H1 (cell line): ENCODE measurements around the gene SERHL2. TPM values are rescaled to one million over a fixed set of nuclear protein-coding genes. Genes with fewer than 3 reads are reported as not detected.

ENCODE experiments used
- CTCF ChIA-PET: fragments of 300-600 bp; sonication (Branson Sonifier 250); formaldehyde crosslinking; loops from one replicate; lab custom pipeline; 2021; ENCODE audit not compliant: partially characterized antibody; lab: Charles Lee
- POLR2A ChIA-PET: fragments of 300-600 bp; sonication (Branson Sonifier 250); formaldehyde crosslinking; loops from one replicate; lab custom pipeline; 2021; ENCODE audit warnings: inconsistent platforms; ENCODE audit not compliant: partially characterized antibody; lab: Charles Lee
- DNase-seq, 2 experiments: peaks; one replicate each; pipeline versions ENCODE4 v3.0.0 to v3.0.0-alpha.2; 2010 to 2022; ENCODE audit warnings: low spot score in 2 of 2, low read depth in 1 of 2, mixed read lengths in 1 of 2
- FAIRE-seq: peaks from 2 replicates; lab custom pipeline; 2011; peaks lifted over from hg19 to GRCh38; lab: Jason Lieb, UNC
- H2AFZ ChIP-seq: 2 replicates; pipeline ENCODE4 v1.8.1; 2012; ENCODE audit warnings: low read length, inconsistent platforms
- H2AK5ac ChIP-seq: 2 replicates; pipeline ENCODE4 v1.6.1; 2013; ENCODE audit warnings: low read depth, low read length
- H2BK120ac ChIP-seq: replicated peaks from 2 replicates; pipeline ENCODE3; 2013; ENCODE audit warnings: low read depth, low read length, inconsistent platforms
- H2BK12ac ChIP-seq: 2 replicates; pipeline ENCODE4 v1.6.1; 2013; ENCODE audit warnings: low read depth, low read length
- H2BK15ac ChIP-seq: 2 replicates; pipeline ENCODE4 v1.6.1; 2013; ENCODE audit warnings: low read length
- H2BK20ac ChIP-seq: 2 replicates; pipeline ENCODE4 v1.6.1; 2013; ENCODE audit warnings: low read length
- H2BK5ac ChIP-seq: 2 replicates; pipeline ENCODE4 v1.6.1; 2013; ENCODE audit warnings: low read depth, low read length
- H3K14ac ChIP-seq: 2 replicates; pipeline ENCODE4 v1.6.1; 2013; ENCODE audit warnings: inconsistent platforms; ENCODE audit not compliant: insufficient read length
- H3K18ac ChIP-seq: 2 replicates; pipeline ENCODE4 v1.6.1; 2013; ENCODE audit warnings: low read length; ENCODE audit errors: extremely low read depth
- H3K23ac ChIP-seq: 2 replicates; pipeline ENCODE4 v1.6.1; 2013; ENCODE audit warnings: inconsistent platforms; ENCODE audit not compliant: insufficient read length
- H3K23me2 ChIP-seq: 2 replicates; pipeline ENCODE4 v1.6.1; 2013; ENCODE audit warnings: low read depth, low read length
- H3K27ac ChIP-seq: 2 replicates; pipeline ENCODE4 v1.6.1; 2011; ENCODE audit warnings: low read depth, low read length, inconsistent platforms
- H3K27me3 ChIP-seq, 4 experiments: replicated peaks in 1 of 4; 1 replicate in 1 of 4; 2 replicates in 3 of 4; pipeline versions ENCODE4 v1.6.1 to v1.8.1; 2011 to 2013; ENCODE audit warnings: low read length in 3 of 4, mild to moderate bottlenecking in 3 of 4, inconsistent platforms in 2 of 4, mixed read lengths in 2 of 4, moderate library complexity in 1 of 4; ENCODE audit not compliant: control insufficient read depth in 3 of 4, insufficient read depth in 3 of 4; ENCODE audit errors: extremely low read depth in 1 of 4
- H3K36me3 ChIP-seq, 4 experiments: 2 replicates each; pipeline versions ENCODE4 v1.6.1 to v1.8.1; 2011 to 2013; ENCODE audit warnings: mild to moderate bottlenecking in 4 of 4, low read length in 3 of 4, moderate library complexity in 2 of 4, control low read depth in 1 of 4, inconsistent platforms in 1 of 4; ENCODE audit not compliant: insufficient read depth in 4 of 4, control insufficient read depth in 2 of 4
- H3K4ac ChIP-seq: replicated peaks from 2 replicates; pipeline ENCODE3; 2013; ENCODE audit warnings: low read length, low read depth, mixed read lengths, inconsistent platforms; ENCODE audit not compliant: insufficient read length
- H3K4me1 ChIP-seq, 4 experiments: replicated peaks in 1 of 4; 1 replicate in 1 of 4; 2 replicates in 3 of 4; pipeline versions ENCODE4 v1.6.1 to v1.8.1; 2011 to 2013; ENCODE audit warnings: low read length in 3 of 4, inconsistent platforms in 2 of 4, mixed read lengths in 1 of 4; ENCODE audit not compliant: insufficient read depth in 4 of 4, control insufficient read depth in 3 of 4
- H3K4me2 ChIP-seq, 2 experiments: 2 replicates each; pipeline versions ENCODE4 v1.6.1 to v1.8.1; 2011 to 2013; ENCODE audit warnings: low read depth in 2 of 2, low read length in 2 of 2, control low read depth in 1 of 2, inconsistent platforms in 1 of 2, mild to moderate bottlenecking in 1 of 2; ENCODE audit not compliant: insufficient read depth in 1 of 2
- H3K4me3 ChIP-seq, 4 experiments: fragments of 200-600, 300-600 bp in 1 of 4; sonication (generic), shearing (Covaris generic), sonication (Bioruptor Twin) in 1 of 4; 2 replicates each; pipeline versions ENCODE4 v1.5.1 to v1.8.1; 2011 to 2016; ENCODE audit warnings: low read length in 4 of 4, low read depth in 3 of 4, control low read depth in 2 of 4, inconsistent platforms in 2 of 4, mild to moderate bottlenecking in 2 of 4, mixed read lengths in 1 of 4, moderate library complexity in 1 of 4; ENCODE audit not compliant: insufficient read depth in 2 of 4; ENCODE audit errors: extremely low read depth in 1 of 4
- H3K56ac ChIP-seq: replicated peaks from 2 replicates; pipeline ENCODE3; 2013; ENCODE audit warnings: low read depth, mild to moderate bottlenecking, mixed read lengths, low read length, inconsistent platforms; ENCODE audit not compliant: insufficient read length
- H3K79me1 ChIP-seq: 2 replicates; pipeline ENCODE4 v1.6.1; 2013; ENCODE audit warnings: low read depth, low read length, control low read depth
- H3K79me2 ChIP-seq, 2 experiments: 2 replicates each; pipeline versions ENCODE4 v1.6.1 to v1.8.1; 2012 to 2013; ENCODE audit warnings: low read length in 2 of 2, mild to moderate bottlenecking in 2 of 2, inconsistent platforms in 1 of 2; ENCODE audit not compliant: insufficient read depth in 2 of 2, control insufficient read depth in 1 of 2
- H3K9ac ChIP-seq, 4 experiments: replicated peaks in 1 of 4; 1 replicate in 1 of 4; 2 replicates in 3 of 4; pipeline versions ENCODE4 v1.6.1 to v1.8.1; 2011 to 2013; ENCODE audit warnings: low read depth in 3 of 4, low read length in 3 of 4, control low read depth in 2 of 4, mild to moderate bottlenecking in 2 of 4, moderate library complexity in 2 of 4, inconsistent platforms in 1 of 4; ENCODE audit errors: extremely low read depth in 1 of 4
- H3K9me3 ChIP-seq, 2 experiments: 2 replicates each; pipeline versions ENCODE4 v1.6.1 to v1.8.1; 2012 to 2013; ENCODE audit warnings: mild to moderate bottlenecking in 2 of 2, moderate library complexity in 2 of 2, control low read depth in 1 of 2, inconsistent platforms in 1 of 2, low read depth in 1 of 2, low read length in 1 of 2, mixed read lengths in 1 of 2; ENCODE audit not compliant: insufficient read depth in 2 of 2
- H4K20me1 ChIP-seq, 2 experiments: replicated peaks in 1 of 2; 2 replicates each; pipeline versions ENCODE3 to v1.8.1; 2011 to 2013; ENCODE audit warnings: inconsistent platforms in 2 of 2, low read length in 2 of 2, mild to moderate bottlenecking in 1 of 2; ENCODE audit not compliant: insufficient read depth in 2 of 2, control insufficient read depth in 1 of 2
- H4K5ac ChIP-seq: 2 replicates; pipeline ENCODE4 v1.6.1; 2013; ENCODE audit warnings: low read length, low read depth, mixed read lengths, inconsistent platforms; ENCODE audit not compliant: insufficient read length
- H4K8ac ChIP-seq: 2 replicates; pipeline ENCODE4 v1.8.0; 2013; ENCODE audit warnings: mild to moderate bottlenecking, moderate library complexity, low read length, inconsistent platforms; ENCODE audit not compliant: insufficient read depth; ENCODE audit errors: extremely low read depth
- H4K91ac ChIP-seq: replicated peaks from 2 replicates; pipeline ENCODE3; 2013; ENCODE audit warnings: low read length, mixed read lengths, inconsistent platforms; ENCODE audit not compliant: insufficient read length
- ASH2L ChIP-seq: fragments of 200-600, 300-600 bp; sonication (generic); IDR thresholded peaks from one replicate; pipeline ENCODE4 v1.7.1; 2017; ENCODE audit warnings: low read length
- BCL11A ChIP-seq, 2 experiments: IDR thresholded peaks; one replicate each; pipeline ENCODE4 v1.6.1; 2011; ENCODE audit warnings: low read depth in 2 of 2, low read length in 2 of 2, mild to moderate bottlenecking in 2 of 2
- CHD1 ChIP-seq: IDR thresholded peaks from 2 replicates; pipeline ENCODE4 v1.6.1; 2012; ENCODE audit warnings: low read depth, low read length, improper control_type of control experiment
- CTBP2 ChIP-seq: IDR thresholded peaks from 2 replicates; pipeline ENCODE4 v1.7.0; 2011; ENCODE audit warnings: borderline replicate concordance, mild to moderate bottlenecking, moderate library complexity, mixed read lengths, low read length; ENCODE audit not compliant: insufficient read depth, insufficient read length
- EGR1 ChIP-seq: IDR thresholded peaks from 2 replicates; pipeline ENCODE4 v1.6.1; 2011; ENCODE audit warnings: low read depth, low read length, borderline replicate concordance
- HDAC6 ChIP-seq: IDR thresholded peaks from one replicate; pipeline ENCODE4 v1.7.1; 2012; ENCODE audit warnings: low read depth, mild to moderate bottlenecking, inconsistent platforms, low read length, moderate library complexity
- JUN ChIP-seq: IDR thresholded peaks from 2 replicates; pipeline ENCODE4 v1.6.1; 2011; ENCODE audit warnings: low read depth, mild to moderate bottlenecking, improper control_type of control experiment, low read length
- JUND ChIP-seq: IDR thresholded peaks from 2 replicates; pipeline ENCODE4 v1.6.1; 2011; ENCODE audit warnings: mild to moderate bottlenecking, improper control_type of control experiment, low read length
- KDM5A ChIP-seq: fragments of 200-600 bp; IDR thresholded peaks from 2 replicates; pipeline ENCODE4 v1.7.1; 2012; ENCODE audit warnings: mild to moderate bottlenecking, low read length, inconsistent platforms, mixed read lengths
- POLR2A ChIP-seq, 2 experiments: IDR thresholded peaks; 1 replicate in 1 of 2; 2 replicates in 1 of 2; pipeline ENCODE4 v1.6.1; 2011; ENCODE audit warnings: low read depth in 2 of 2, low read length in 2 of 2, mild to moderate bottlenecking in 2 of 2; ENCODE audit errors: control extremely low read depth in 1 of 2
- TCF12 ChIP-seq: IDR thresholded peaks from 2 replicates; pipeline ENCODE4 v1.6.1; 2011; ENCODE audit warnings: low read depth, mild to moderate bottlenecking, low read length
- TEAD4 ChIP-seq: IDR thresholded peaks from 2 replicates; pipeline ENCODE4 v1.6.1; 2012; ENCODE audit warnings: low read depth, low read length, inconsistent platforms, mixed read lengths
- YY1 ChIP-seq: IDR thresholded peaks from 2 replicates; pipeline ENCODE4 v1.6.1; 2011; ENCODE audit warnings: low read depth, mild to moderate bottlenecking, low read length
- WGBS, 2 experiments: shearing (Covaris generic) in 1 of 2; methylation state at CpG; one replicate each; pipeline versions ENCODE4 v1.1.6 to v1.1.7; 2013 to 2015; ENCODE audit warnings: low lambda C conversion rate in 2 of 2, mixed read lengths in 2 of 2, inconsistent platforms in 1 of 2, low coverage in 1 of 2, missing lambda C conversion rate in 1 of 2; ENCODE audit not compliant: insufficient replicate concordance in 2 of 2, insufficient coverage in 1 of 2, insufficient read length in 1 of 2; ENCODE audit errors: extremely low coverage in 1 of 2, missing lambda C conversion rate in 1 of 2; 5-methylcytosine and 5-hydroxymethylcytosine counted together
- polyA plus RNA-seq, 7 experiments: library from polyadenylated mRNA; depleted of rRNA in 3 of 7; stranded (reverse) in 5 of 7; unstranded in 2 of 7; fragments of >200 nt in 5 of 7; fragments of 200-250 nt in 2 of 7; gene quantifications; 1 replicate in 5 of 7; 2 replicates in 1 of 7; 4 replicates in 1 of 7; pipeline versions ENCODE4 v1.2.1 to v1.2.3, GENCODE V29; 2011 to 2013; ENCODE audit warnings: missing spikeins in 2 of 7, mixed read lengths in 2 of 7
- total RNA-seq: library from RNA; stranded (reverse); fragmentation: NEBNext Ultra II Directional; extraction: Animal tissue kit (Norgen Biotek cat#: 25700); gene quantifications from 2 replicates; pipeline ENCODE4 v1.2.1, GENCODE V29; 2021
- TF ChIP-seq, protein P1 (sequence below): IDR thresholded peaks from 2 replicates; pipeline ENCODE4 v1.6.1; 2012; ENCODE audit warnings: inconsistent platforms
- TF ChIP-seq, protein P2 (sequence below): IDR thresholded peaks from 2 replicates; pipeline ENCODE4 v1.6.1; 2011; ENCODE audit warnings: low read length, improper control_type of control experiment

Gene SERHL2
- total and polyA plus RNA-seq, 2 of the 8 experiments (the other 6 are each of a cell fraction or from before 2014, with no cell fraction given) = 0.91 TPM; not detected in 1

DNA sequence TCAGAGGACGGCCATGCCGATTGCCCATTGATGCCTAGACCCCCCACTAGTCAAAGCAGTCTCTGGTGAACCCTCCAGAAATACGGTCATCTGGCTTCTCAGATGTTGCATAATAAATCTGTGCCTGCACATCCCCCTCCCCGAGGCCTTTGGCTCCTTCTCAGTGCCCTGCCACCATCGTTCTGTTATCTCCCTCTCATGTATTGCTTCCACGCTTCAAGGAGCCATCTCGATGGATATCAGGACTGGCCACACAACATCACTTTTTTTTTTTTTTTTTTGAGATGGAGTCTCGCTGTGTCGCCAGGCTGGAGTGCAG is 32.6 kb upstream of the SERHL2 start:
- Histone ChIP-seq H3K4me1 (peaks cover 0 to 3% (median 0%) of the 10 kb centered on the region in 4 experiments; a peak in 2 of 7 replicates), H3K9me3 (no peaks in the 10 kb centered on the region), H3K79me1 (no peaks in the 10 kb centered on the region), H2BK5ac (no peak overlapping the region), H2BK20ac (no peak overlapping the region), H2BK120ac (no peak overlapping the region), H3K4ac (no peak overlapping the region), H4K5ac (no peak overlapping the region), H2AFZ (no peak overlapping the region), H3K56ac (no peak overlapping the region), H3K23me2 (peaks cover 5% of the 10 kb centered on the region), H3K23ac (no peak overlapping the region), H4K20me1 (no peaks in the 10 kb centered on the region), H3K4me2 (no peak overlapping the region), H2AK5ac (no peak overlapping the region), H4K91ac (no peak overlapping the region), H3K18ac (no peak overlapping the region), H3K14ac (no peak overlapping the region), H2BK12ac (no peak overlapping the region), H3K79me2 (peaks cover 0 to 13% of the 10 kb centered on the region in 2 experiments; a peak in 2 of 4 replicates), H4K8ac (peak overlapping the region; percentile 45), H3K27me3 (no peaks in the 10 kb centered on the region), H3K9ac (no peak overlapping the region), H3K36me3 (peaks cover 0 to 12% (median under 1%) of the 10 kb centered on the region in 4 experiments; a peak in 3 of 8 replicates), H3K27ac (no peak overlapping the region), H2BK15ac (no peak overlapping the region), H3K4me3 (no peak overlapping the region)
- POLR2A ChIA-PET = no interaction called here
- FAIRE-seq = no peak
- CTCF ChIA-PET = no interaction called here
- WGBS, 2 experiments = 90% methylated on average over 7 of the region's 9 CpGs; no CpG with 5 or more reads in 1 of the 2 experiments
- DNase-seq = no peak
- TF ChIP-seq POLR2A (IDR thresholded peaks at IDR 0.05; ENCODE audit: control extremely low read depth in 1 of 2, low read depth in 2 of 2, low read length in 2 of 2) (no peak), TCF12 (no peak), CHD1 (no peak), YY1 (no peak), HDAC6 (no peak), KDM5A (no peak), ASH2L (no peak), EGR1 (no peak), JUND (no peak), JUN (no peak), TEAD4 (no peak), BCL11A (IDR thresholded peaks at IDR 0.05; ENCODE audit: low read depth in 2 of 2, low read length in 2 of 2) (no peak), CTBP2 (no peak)
- TF ChIP-seq, protein P1, sequence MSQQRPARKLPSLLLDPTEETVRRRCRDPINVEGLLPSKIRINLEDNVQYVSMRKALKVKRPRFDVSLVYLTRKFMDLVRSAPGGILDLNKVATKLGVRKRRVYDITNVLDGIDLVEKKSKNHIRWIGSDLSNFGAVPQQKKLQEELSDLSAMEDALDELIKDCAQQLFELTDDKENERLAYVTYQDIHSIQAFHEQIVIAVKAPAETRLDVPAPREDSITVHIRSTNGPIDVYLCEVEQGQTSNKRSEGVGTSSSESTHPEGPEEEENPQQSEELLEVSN = no peak
- TF ChIP-seq, protein P2, sequence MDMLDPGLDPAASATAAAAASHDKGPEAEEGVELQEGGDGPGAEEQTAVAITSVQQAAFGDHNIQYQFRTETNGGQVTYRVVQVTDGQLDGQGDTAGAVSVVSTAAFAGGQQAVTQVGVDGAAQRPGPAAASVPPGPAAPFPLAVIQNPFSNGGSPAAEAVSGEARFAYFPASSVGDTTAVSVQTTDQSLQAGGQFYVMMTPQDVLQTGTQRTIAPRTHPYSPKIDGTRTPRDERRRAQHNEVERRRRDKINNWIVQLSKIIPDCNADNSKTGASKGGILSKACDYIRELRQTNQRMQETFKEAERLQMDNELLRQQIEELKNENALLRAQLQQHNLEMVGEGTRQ = no peak
